Measurements from ENCODE around the gene SIGLEC10. TPM values are rescaled to one million over a fixed set of nuclear protein-coding genes. Genes with fewer than 3 reads are reported as not detected.
A peak's percentile ranks its signal among the peaks of the same experiment; 100 is the strongest.

SIGLEC10 gene
- total and polyA plus RNA-seq, 2 experiments from 2014 or later: not detected

GRCh38 chr19:51462276-51462675 is 44.8 kb upstream of the SIGLEC10 start:
- no peak for DNase-seq
- H3K36me3 ChIP-seq (ENCODE audit: low read depth): no peaks in the 10 kb centered on the region
- TF ChIP-seq EZH2 (IDR thresholded peaks at IDR 0.05; ENCODE audit: insufficient read depth, poor library complexity, severe bottlenecking) (no peak), EZH2phosphoT487 (IDR thresholded peaks at IDR 0.05; ENCODE audit: insufficient read depth, low read depth) (no peak)
- H2AFZ ChIP-seq: no peak overlapping the region
- no peak overlapping the region for H3K4me2 ChIP-seq (ENCODE audit: unreplicated experiment)
- no peaks in the 10 kb centered on the region for H3K9me2 ChIP-seq (ENCODE audit: insufficient read depth)
- no peak overlapping the region for H3K4me3 ChIP-seq
- 21 to 27% methylated on average over 7 of the region's 7 CpGs for WGBS, 2 experiments (ENCODE audit: low coverage in 1 of 2, low lambda C conversion rate in 2 of 2, missing lambda C conversion rate in 2 of 2)
- H3K9me3 ChIP-seq (ENCODE audit: low read depth): no peaks in the 10 kb centered on the region
- H3K9ac ChIP-seq: no peak overlapping the region
- H3K79me2 ChIP-seq (ENCODE audit: insufficient read depth): no peaks in the 10 kb centered on the region
- no peaks in the 10 kb centered on the region for H4K20me1 ChIP-seq (ENCODE audit: insufficient read depth)
- H3K4me1 ChIP-seq (ENCODE audit: insufficient read depth): no peaks in the 10 kb centered on the region
- H3K27ac ChIP-seq: no peak overlapping the region
- in situ Hi-C loops (cut with MboI): loop anchor here (10.0 kb wide), 1 partner anchor 193 kb away; no protein-coding TSS in a partner anchor
- peaks cover 8% of the 10 kb centered on the region for H3K27me3 ChIP-seq (replicated peaks; ENCODE audit: insufficient read depth)
- no peaks in the 10 kb centered on the region for H3F3A ChIP-seq (ENCODE audit: insufficient read depth)

GRCh38 chr19:51461723-51462161 is 44.3 kb upstream of the SIGLEC10 start:
- in situ Hi-C loops (cut with MboI): loop anchor here (10.0 kb wide), 1 partner anchor 193 kb away; no protein-coding TSS in a partner anchor
- Histone ChIP-seq H3K27me3 (replicated peaks; ENCODE audit: insufficient read depth) (peaks cover 3% of the 10 kb centered on the region), H4K20me1 (ENCODE audit: insufficient read depth) (no peaks in the 10 kb centered on the region), H3K9me2 (ENCODE audit: insufficient read depth) (no peaks in the 10 kb centered on the region), H3K27ac (no peak overlapping the region), H3K9me3 (ENCODE audit: low read depth) (no peaks in the 10 kb centered on the region), H3K4me1 (ENCODE audit: insufficient read depth) (no peaks in the 10 kb centered on the region), H3K36me3 (ENCODE audit: low read depth) (no peaks in the 10 kb centered on the region), H3K4me3 (no peak overlapping the region), H3K79me2 (ENCODE audit: insufficient read depth) (no peaks in the 10 kb centered on the region), H3F3A (ENCODE audit: insufficient read depth) (no peaks in the 10 kb centered on the region), H3K9ac (no peak overlapping the region), H2AFZ (no peak overlapping the region), H3K4me2 (ENCODE audit: unreplicated experiment) (no peak overlapping the region)
- 30 to 39% methylated on average over 8 of the region's 8 CpGs for WGBS, 2 experiments (ENCODE audit: low coverage in 1 of 2, low lambda C conversion rate in 2 of 2, missing lambda C conversion rate in 2 of 2)
- no peak for DNase-seq
- TF ChIP-seq EZH2phosphoT487 (IDR thresholded peaks at IDR 0.05; ENCODE audit: insufficient read depth, low read depth) (no peak), EZH2 (IDR thresholded peaks at IDR 0.05; ENCODE audit: insufficient read depth, poor library complexity, severe bottlenecking) (no peak)

GRCh38 chr19:51460164-51460992 is 42.9 kb upstream of the SIGLEC10 start:
- 12 to 19% methylated on average over 13 of the region's 13 CpGs for WGBS, 2 experiments (ENCODE audit: low coverage in 1 of 2, low lambda C conversion rate in 2 of 2, missing lambda C conversion rate in 2 of 2)
- Histone ChIP-seq H3K9me2 (ENCODE audit: insufficient read depth) (no peaks in the 10 kb centered on the region), H3K9ac (no peak overlapping the region), H3K27ac (no peak overlapping the region), H3K36me3 (ENCODE audit: low read depth) (no peaks in the 10 kb centered on the region), H3F3A (ENCODE audit: insufficient read depth) (no peaks in the 10 kb centered on the region), H3K4me2 (ENCODE audit: unreplicated experiment) (no peak overlapping the region), H2AFZ (peak overlapping the region; percentile 70), H4K20me1 (ENCODE audit: insufficient read depth) (no peaks in the 10 kb centered on the region), H3K4me3 (peak overlapping the region; percentile 60), H3K9me3 (ENCODE audit: low read depth) (no peaks in the 10 kb centered on the region), H3K4me1 (ENCODE audit: insufficient read depth) (no peaks in the 10 kb centered on the region), H3K79me2 (ENCODE audit: insufficient read depth) (no peaks in the 10 kb centered on the region), H3K27me3 (replicated peaks; ENCODE audit: insufficient read depth) (no peaks in the 10 kb centered on the region; the same call in none of the 2 replicates)
- in situ Hi-C loops (cut with MboI): loop anchor here (10.0 kb wide), 1 partner anchor 194 kb away; no protein-coding TSS in a partner anchor
- DNase-seq: peak; percentile 29
- no peak for TF ChIP-seq EZH2phosphoT487 (IDR thresholded peaks at IDR 0.05; ENCODE audit: insufficient read depth, low read depth)
- no peak for TF ChIP-seq EZH2 (IDR thresholded peaks at IDR 0.05; ENCODE audit: insufficient read depth, poor library complexity, severe bottlenecking)

- Histone ChIP-seq H3K4me1 (ENCODE audit: insufficient read depth) (no peaks in the 10 kb centered on the region), H3K9me3 (ENCODE audit: low read depth) (no peaks in the 10 kb centered on the region), H3K79me2 (ENCODE audit: insufficient read depth) (no peaks in the 10 kb centered on the region), H3K36me3 (ENCODE audit: low read depth) (no peaks in the 10 kb centered on the region), H4K20me1 (ENCODE audit: insufficient read depth) (no peaks in the 10 kb centered on the region), H3K9ac (no peak overlapping the region), H3K9me2 (ENCODE audit: insufficient read depth) (no peaks in the 10 kb centered on the region), H3K27me3 (replicated peaks; ENCODE audit: insufficient read depth) (no peaks in the 10 kb centered on the region; the same call in 1 of the 2 replicates), H3K4me3 (no peak overlapping the region), H3K4me2 (ENCODE audit: unreplicated experiment) (no peak overlapping the region), H2AFZ (no peak overlapping the region), H3K27ac (no peak overlapping the region), H3F3A (ENCODE audit: insufficient read depth) (no peaks in the 10 kb centered on the region)
- 43 to 52% methylated on average over 14 of the region's 14 CpGs for WGBS, 2 experiments (ENCODE audit: low coverage in 1 of 2, low lambda C conversion rate in 2 of 2, missing lambda C conversion rate in 2 of 2)
- no peak for DNase-seq
- in situ Hi-C loops (cut with MboI): no loop called here
- TF ChIP-seq EZH2 (IDR thresholded peaks at IDR 0.05; ENCODE audit: insufficient read depth, poor library complexity, severe bottlenecking) (no peak), EZH2phosphoT487 (IDR thresholded peaks at IDR 0.05; ENCODE audit: insufficient read depth, low read depth) (no peak)
Measured at GRCh38 chr19:51458899-51459505, 41.6 kb upstream of the SIGLEC10 start.

All from GM23248 (cell line).